BJ (cell line): ENCODE data around the gene UBALD2. TPM values are rescaled to one million over a fixed set of nuclear protein-coding genes. Genes with fewer than 3 reads are reported as not detected.

Source experiments
- CTCF ChIA-PET: fragments of 350-600 bp; formaldehyde crosslinking; extraction: SDS; loops from one replicate; lab custom pipeline; 2021; ENCODE audit warnings: antibody characterized with exemption, inconsistent platforms; lab: Yijun Ruan, JAX
- POLR2A ChIA-PET: fragments of 300-600 bp; sonication (Branson Sonifier 250); formaldehyde crosslinking; extraction: SDS; loops from one replicate; lab custom pipeline; 2021; ENCODE audit warnings: antibody characterized with exemption; lab: Charles Lee
- DNase-seq: peaks from one replicate; pipeline ENCODE4 v3.0.0-alpha.2; 2011; ENCODE audit warnings: low read depth
- H3K27me3 ChIP-seq: 2 replicates; pipeline ENCODE4 v1.6.0; 2011; ENCODE audit warnings: low read length; ENCODE audit not compliant: control insufficient read depth, insufficient read depth
- H3K36me3 ChIP-seq: 2 replicates; pipeline ENCODE4 v1.5.1; 2011; ENCODE audit warnings: low read length; ENCODE audit not compliant: control insufficient read depth, insufficient read depth
- H3K4me3 ChIP-seq: 2 replicates; pipeline ENCODE4 v1.5.1; 2011; ENCODE audit warnings: low read depth, mild to moderate bottlenecking, control low read depth, low read length
- polyA plus RNA-seq: library from polyadenylated mRNA; depleted of rRNA; stranded (reverse); fragments of >200 nt; gene quantifications from 2 replicates; pipeline ENCODE4 v1.2.3, GENCODE V29; 2011
- TF ChIP-seq, protein P1 (sequence below): IDR thresholded peaks from 2 replicates; pipeline ENCODE4 v1.5.1; 2011; ENCODE audit warnings: low read depth, mild to moderate bottlenecking, control low read depth, inconsistent platforms, low read length, moderate library complexity; ENCODE audit not compliant: insufficient read depth

The UBALD2 gene
- polyA plus RNA-seq, 1 experiment = 50.7 TPM

DNA sequence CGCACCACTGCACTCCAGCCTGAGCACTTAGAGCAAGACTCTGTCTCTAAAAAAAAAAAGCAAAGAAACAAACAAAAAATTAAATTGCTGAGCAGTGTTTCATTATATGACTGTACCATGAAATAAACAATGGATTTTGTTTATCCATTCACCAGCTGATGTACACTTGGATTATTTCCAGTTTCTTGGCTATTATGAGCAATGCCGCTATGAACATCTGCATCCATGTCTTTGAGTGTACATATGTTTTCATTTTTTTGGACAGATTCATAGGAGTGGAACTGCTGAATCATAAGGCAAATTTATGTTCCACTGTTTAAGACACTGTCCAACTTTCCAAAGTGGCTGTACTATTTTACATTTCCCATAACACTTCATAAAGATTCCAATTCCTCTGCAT is 32.8 kb upstream of the UBALD2 start:
- H3K36me3 ChIP-seq = no peaks in the 10 kb centered on the region
- TF ChIP-seq, protein P1, sequence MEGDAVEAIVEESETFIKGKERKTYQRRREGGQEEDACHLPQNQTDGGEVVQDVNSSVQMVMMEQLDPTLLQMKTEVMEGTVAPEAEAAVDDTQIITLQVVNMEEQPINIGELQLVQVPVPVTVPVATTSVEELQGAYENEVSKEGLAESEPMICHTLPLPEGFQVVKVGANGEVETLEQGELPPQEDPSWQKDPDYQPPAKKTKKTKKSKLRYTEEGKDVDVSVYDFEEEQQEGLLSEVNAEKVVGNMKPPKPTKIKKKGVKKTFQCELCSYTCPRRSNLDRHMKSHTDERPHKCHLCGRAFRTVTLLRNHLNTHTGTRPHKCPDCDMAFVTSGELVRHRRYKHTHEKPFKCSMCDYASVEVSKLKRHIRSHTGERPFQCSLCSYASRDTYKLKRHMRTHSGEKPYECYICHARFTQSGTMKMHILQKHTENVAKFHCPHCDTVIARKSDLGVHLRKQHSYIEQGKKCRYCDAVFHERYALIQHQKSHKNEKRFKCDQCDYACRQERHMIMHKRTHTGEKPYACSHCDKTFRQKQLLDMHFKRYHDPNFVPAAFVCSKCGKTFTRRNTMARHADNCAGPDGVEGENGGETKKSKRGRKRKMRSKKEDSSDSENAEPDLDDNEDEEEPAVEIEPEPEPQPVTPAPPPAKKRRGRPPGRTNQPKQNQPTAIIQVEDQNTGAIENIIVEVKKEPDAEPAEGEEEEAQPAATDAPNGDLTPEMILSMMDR = no peak
- CTCF ChIA-PET = interaction anchor here (1.4 to 2.4 kb wide), 2 partner anchors 11 to 14 kb away, joined by 3 to 4 read pairs; no protein-coding TSS in a partner anchor
- POLR2A ChIA-PET = no interaction called here
- peak; percentile 76 for DNase-seq
- no peak overlapping the region for H3K4me3 ChIP-seq
- H3K27me3 ChIP-seq = peaks cover 4% of the 10 kb centered on the region; the same call in 1 of the 2 replicates

DNA sequence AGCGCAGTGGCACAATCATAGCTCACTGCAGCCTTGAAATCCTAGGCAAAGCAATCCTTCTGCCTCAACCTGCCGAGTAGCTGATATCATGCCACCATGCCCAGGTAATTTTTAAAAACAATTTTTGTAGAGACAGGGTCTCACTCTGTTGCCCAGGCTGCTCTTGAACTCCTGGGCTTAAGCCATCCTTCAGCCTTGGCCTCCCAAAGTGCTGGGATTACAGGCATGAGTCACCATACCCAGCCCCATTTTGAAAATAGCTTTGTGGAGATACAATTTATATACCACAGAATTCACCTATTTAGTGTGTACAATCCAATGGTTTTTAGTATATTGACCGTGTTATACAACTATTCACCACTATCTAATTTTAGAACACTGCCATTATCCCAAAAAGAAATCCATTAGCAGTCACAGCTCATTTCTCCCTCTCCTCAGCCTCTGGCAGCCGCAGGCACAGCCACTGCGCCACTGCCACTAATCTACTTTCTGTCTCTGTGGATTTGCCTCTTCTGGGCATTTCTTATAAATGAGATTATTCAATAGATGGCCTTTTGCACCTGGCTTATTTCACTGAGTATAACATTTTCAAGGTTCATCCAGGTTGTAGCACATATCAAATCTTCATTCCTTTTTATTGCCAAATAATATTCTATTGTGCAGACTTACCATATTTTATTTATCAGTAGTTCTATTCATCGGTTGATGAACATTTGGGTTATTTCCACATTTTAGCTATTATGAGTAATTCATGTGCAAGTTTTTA is 31.4 kb upstream of the UBALD2 start:
- ChIA-PET POLR2A (no interaction called here), CTCF (interaction anchor here (0.7 to 2.4 kb wide), 2 partner anchors 9 to 46 kb away, joined by 3 to 4 read pairs; no protein-coding TSS in a partner anchor)
- Histone ChIP-seq H3K27me3 (peaks cover 11% of the 10 kb centered on the region), H3K4me3 (no peak overlapping the region), H3K36me3 (no peaks in the 10 kb centered on the region)
- TF ChIP-seq, protein P1 = no peak
- DNase-seq = no peak

DNA sequence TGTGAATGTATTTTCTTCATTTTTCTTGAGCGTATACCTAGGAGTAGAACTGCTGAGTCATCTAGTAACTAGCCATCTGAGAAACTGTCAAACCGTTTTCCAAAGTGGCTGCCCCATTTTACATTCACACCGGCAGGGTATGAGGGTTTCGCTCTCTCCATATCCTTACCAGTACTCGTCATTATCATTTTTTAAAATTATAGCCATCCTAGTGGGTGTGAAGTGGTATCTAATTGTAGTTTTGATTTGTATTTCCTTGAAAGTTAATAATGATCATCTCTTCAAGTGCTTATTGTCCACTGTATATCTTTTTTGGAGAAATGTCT is 30.8 kb upstream of the UBALD2 start:
- H3K4me3 ChIP-seq = no peak overlapping the region
- no peaks in the 10 kb centered on the region for H3K36me3 ChIP-seq
- TF ChIP-seq, protein P1 = no peak
- DNase-seq = no peak
- H3K27me3 ChIP-seq = peaks cover 11% of the 10 kb centered on the region
- CTCF ChIA-PET = interaction anchor here (0.7 to 2.4 kb wide), 2 partner anchors 9 to 46 kb away, joined by 3 to 4 read pairs; no protein-coding TSS in a partner anchor
- POLR2A ChIA-PET = no interaction called here

DNA sequence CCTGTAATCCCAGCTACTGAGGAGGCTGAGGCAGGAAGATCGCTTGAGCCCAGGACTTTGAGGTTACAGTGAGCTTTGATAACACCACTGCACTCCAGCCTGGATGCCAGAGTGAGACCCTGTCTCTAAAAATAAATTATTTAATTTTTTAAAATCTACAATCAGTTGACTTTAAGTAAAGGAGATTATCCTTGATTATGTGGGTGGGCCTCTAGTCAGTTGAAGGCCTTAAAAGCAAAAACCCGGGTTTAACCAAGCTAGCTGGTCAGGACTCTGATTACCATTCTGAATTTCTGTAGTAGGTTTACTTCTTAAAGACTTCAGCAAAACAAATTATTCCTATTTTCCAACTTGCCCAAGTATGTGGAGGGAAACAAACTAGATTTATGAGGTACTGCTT is 29.3 kb upstream of the UBALD2 start:
- H3K36me3 ChIP-seq = no peaks in the 10 kb centered on the region
- CTCF ChIA-PET = interaction anchor here (0.6 kb wide), 1 partner anchor 30 kb away, joined by 3 read pairs; no protein-coding TSS in a partner anchor

DNA sequence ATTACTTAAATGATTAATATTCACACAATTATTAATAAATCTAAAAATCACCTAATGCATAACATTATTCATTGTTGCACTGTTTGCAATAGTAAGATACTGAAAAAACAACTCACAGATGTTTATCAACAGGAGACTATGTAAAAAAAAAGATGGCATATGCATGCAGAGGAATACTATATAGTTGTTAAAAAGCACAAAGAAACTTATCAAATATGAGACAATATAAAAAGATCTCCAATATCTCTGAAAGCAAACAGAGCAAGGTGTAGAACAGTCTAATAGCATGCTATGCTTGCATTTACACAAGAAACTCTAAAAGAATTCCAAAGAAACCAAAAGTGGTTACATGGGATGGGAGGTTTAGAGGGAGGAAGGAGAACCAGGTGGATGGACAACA is 28.5 kb upstream of the UBALD2 start:
- peaks cover 11% of the 10 kb centered on the region for H3K27me3 ChIP-seq
- no peak for DNase-seq
- TF ChIP-seq, protein P1 = no peak
- no peaks in the 10 kb centered on the region for H3K36me3 ChIP-seq
- H3K4me3 ChIP-seq = no peak overlapping the region
- POLR2A ChIA-PET = no interaction called here
- CTCF ChIA-PET = no interaction called here

More for the DNA sequence above, 29.3 kb upstream of the UBALD2 start:
- POLR2A ChIA-PET = no interaction called here
- Histone ChIP-seq H3K27me3 (peaks cover 11% of the 10 kb centered on the region), H3K4me3 (no peak overlapping the region)
- DNase-seq = no peak
- TF ChIP-seq, protein P1 = no peak
